ENCODE data around the gene WDR81.
"Not testable (repeated sequence)": the region's sequence is repeated elsewhere in the genome, so short reads cannot be mapped to it uniquely, and the experiment has no call there.

WDR81 gene

GRCh38 chr17:1713878-1714426, 10.6 kb upstream of the WDR81 start:
- FAIRE-seq: no peak

GRCh38 chr17:1714427-1714979, 10.0 kb upstream of the WDR81 start:
- FAIRE-seq: peak; percentile 92

- peak; percentile 16 for FAIRE-seq
These were observed 9.3 kb upstream of the WDR81 start for GRCh38 chr17:1714980-1715802.

- FAIRE-seq: no peak
These were observed 8.8 kb upstream of the WDR81 start for GRCh38 chr17:1715803-1716075.

DNA sequence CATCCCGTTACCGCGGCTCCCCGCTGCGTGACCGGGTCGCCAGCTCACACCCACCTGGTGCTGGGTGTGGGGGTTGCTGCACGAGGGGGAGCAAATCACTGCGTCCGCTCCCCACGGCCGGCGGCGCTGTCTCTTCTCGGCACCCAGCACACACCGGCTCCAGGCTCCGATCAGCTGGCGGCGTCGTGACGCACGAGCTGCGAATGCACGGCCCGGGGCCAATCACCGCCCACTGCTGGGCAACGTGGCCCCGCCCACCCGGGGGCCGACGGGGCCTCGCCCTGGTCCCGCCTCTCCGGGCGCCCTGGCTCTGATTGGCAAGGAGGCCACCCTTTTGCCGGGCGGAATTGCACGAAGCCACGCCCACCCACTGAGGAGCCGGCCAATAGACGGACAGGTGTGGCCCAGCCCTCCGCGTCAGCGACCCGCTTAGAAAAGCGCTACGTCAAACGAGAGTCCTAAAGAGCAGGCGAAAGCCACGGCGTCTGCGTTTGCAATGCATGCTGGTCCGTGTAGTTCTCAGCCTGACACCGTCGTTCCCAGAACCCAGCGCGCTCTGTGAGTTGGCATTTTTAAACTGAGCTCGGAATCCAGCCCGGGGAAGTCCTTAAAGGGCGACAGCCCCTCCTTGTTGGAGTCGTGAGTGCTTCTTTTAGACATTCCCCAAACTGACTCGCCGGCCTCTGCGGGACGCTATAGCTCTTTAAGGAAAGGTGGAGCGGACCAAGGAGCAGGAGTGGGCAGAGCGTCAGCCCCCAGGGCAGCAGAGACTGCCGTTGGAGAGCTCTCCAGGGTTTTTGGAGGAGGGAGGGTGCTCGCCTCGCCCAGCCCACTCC, 8.2 kb upstream of the WDR81 start:
- FAIRE-seq: peak; percentile 99

GRCh38 chr17:1716912-1717695, 7.4 kb upstream of the WDR81 start:
- FAIRE-seq: peak; percentile 99

DNA sequence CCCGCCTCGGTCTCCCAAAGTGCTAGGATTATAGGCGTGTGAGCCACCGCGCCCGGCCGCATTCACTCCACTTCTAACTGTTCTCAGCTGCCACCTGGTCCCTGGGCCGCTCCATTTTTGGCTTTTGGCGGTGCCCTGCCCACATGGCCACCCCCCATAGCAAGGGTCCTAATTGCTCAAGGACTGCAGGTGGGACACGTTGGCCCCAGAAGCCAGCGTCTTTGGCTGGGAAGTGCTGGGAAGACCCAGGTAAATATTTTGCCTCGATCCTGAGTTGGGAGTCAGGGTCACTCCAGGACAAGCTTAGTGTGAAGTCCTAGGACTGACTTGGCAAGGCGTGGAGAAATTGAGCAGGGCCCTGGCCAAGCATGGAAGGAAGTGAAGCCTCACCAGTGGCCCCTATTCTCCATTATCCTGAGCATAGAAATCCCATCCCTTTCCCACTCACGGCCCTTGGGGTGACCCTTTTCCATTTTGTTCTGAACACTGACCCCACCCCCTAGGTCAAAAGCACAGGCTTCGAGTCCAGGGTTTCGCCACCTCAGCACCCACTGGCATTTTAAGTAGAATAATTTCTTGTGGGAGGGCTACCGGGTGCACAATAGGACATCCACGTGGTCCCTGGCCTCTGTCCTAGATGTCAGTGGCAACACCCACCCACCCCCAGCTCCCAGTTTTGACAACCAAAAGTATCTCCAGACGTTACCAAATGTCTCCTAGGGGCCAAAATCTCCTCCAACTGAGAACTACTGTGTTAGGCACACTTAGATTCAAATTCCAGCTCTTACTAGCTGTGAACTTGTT, 5.9 kb upstream of the WDR81 start:
- no peak for FAIRE-seq

- FAIRE-seq: no peak
These were observed 3.6 kb upstream of the WDR81 start for GRCh38 chr17:1720856-1721386.

GRCh38 chr17:1722022-1722421, 2.5 kb upstream of the WDR81 start:
- FAIRE-seq: not testable (repeated sequence)

GRCh38 chr17:1724869-1725641, 551 bp downstream of the WDR81 start:
- no peak for FAIRE-seq

GRCh38 chr17:1725642-1726511, 1.4 kb downstream of the WDR81 start:
- no peak for FAIRE-seq

GRCh38 chr17:1726626-1727257, 2.2 kb downstream of the WDR81 start:
- FAIRE-seq: no peak

- FAIRE-seq: no peak
These were observed 2.8 kb downstream of the WDR81 start for GRCh38 chr17:1727258-1727789.

- no peak for FAIRE-seq
These were observed 3.5 kb downstream of the WDR81 start for GRCh38 chr17:1727876-1728630.

GRCh38 chr17:1729966-1730325, 5.4 kb downstream of the WDR81 start:
- no peak for FAIRE-seq

DNA sequence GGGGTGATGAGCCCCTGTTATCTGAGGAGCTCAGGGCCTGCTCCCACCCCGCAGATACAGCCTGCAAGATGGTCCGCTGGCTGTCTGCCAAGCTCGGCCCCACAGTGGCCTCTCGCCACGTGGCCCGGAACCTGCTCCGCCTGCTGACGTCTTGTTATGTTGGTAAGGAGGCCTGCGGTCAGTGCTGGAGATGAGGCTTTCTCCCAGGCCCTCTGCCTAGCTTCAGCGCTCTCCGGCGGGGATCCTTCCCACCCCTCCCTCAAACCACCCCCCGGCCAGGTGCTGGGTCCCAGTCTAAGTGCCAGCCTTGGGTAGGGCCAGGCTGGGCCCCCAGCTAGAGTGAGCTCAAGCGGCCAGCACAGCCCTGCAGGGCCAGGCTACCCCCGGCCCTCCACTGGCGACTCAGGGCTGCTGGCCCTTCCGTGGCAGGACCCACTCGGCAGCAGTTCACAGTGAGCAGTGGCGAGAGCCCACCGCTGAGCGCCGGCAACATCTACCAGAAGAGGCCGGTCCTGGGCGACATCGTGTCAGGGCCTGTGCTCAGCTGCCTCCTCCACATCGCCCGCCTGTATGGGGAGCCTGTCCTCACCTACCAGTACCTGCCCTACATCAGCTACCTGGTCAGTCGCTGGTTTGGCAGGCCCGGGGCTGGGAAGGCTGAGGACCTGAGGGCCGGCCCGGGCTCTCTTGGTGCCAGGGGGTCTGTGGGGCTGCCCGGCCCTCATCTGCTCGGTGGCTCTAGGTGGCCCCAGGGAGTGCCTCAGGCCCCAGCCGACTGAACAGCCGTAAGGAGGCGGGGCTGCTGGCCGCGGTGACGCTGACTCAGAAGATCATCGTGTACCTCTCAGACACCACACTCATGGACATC, 6.1 kb downstream of the WDR81 start:
- FAIRE-seq: no peak

DNA sequence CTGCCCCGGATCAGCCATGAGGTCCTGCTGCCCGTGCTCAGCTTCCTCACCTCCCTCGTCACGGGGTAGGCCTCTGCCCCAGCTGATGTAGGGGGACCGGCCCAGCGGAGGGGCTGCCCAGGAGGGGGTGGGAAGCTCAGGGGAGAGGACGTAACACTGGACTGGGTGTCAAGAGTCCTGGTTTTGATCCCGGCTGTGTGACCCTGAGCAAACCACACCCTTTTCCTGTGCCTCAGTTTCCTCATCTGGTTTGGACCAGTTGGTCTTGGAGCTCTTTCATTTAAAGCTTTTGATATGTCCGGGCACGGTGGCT, 6.6 kb downstream of the WDR81 start:
- FAIRE-seq: no peak

Measured in A204.1 (cell line).